RWPE2 (cell line): ENCODE data around the gene ARHGAP27.
"Not testable (repeated sequence)": the region's sequence is repeated elsewhere in the genome, so short reads cannot be mapped to it uniquely, and the experiment has no call there.

Source experiments
- ATAC-seq: fragments of 200-7000 bp; cut with Tn5 transposase; 3 replicates; pipeline ENCODE4 v1.9.1; 2021; ENCODE audit warnings: low read depth
- DNase-seq: peaks from one replicate; pipeline ENCODE4 v3.0.0-alpha.2; 2020; ENCODE audit warnings: low spot score
- H3K27ac ChIP-seq: fragments of 450-650 bp; 2 replicates; pipeline ENCODE4 v1.5.1; 2017; ENCODE audit warnings: mild to moderate bottlenecking; ENCODE audit not compliant: poor library complexity, severe bottlenecking
- H3K27me3 ChIP-seq: fragments of 250-450 bp; sonication (Bioruptor Pico); 2 replicates; pipeline ENCODE4 v1.5.1; 2021; ENCODE audit warnings: mild to moderate bottlenecking, moderate library complexity; ENCODE audit not compliant: insufficient read depth, poor library complexity, severe bottlenecking
- H3K36me3 ChIP-seq: fragments of 250-450 bp; sonication (Bioruptor Pico); 2 replicates; pipeline ENCODE4 v1.5.1; 2020; ENCODE audit warnings: low read depth, mild to moderate bottlenecking, moderate library complexity
- H3K4me1 ChIP-seq: fragments of 250-450 bp; sonication (Bioruptor Pico); 2 replicates; pipeline ENCODE4 v1.5.1; 2021; ENCODE audit warnings: mild to moderate bottlenecking, moderate library complexity; ENCODE audit not compliant: insufficient read depth, poor library complexity, severe bottlenecking
- H3K4me3 ChIP-seq: fragments of 250-450 bp; sonication (Bioruptor Pico); 2 replicates; pipeline ENCODE4 v1.5.1; 2021; ENCODE audit warnings: mild to moderate bottlenecking, moderate library complexity; ENCODE audit not compliant: severe bottlenecking
- H3K9me3 ChIP-seq: fragments of 250-450 bp; sonication (Bioruptor Pico); 2 replicates; pipeline ENCODE4 v1.5.1; 2021; ENCODE audit warnings: mild to moderate bottlenecking, moderate library complexity; ENCODE audit not compliant: severe bottlenecking
- TF ChIP-seq, protein P1 (sequence below): fragments of 450-650 bp; IDR thresholded peaks from one replicate; pipeline ENCODE4 v1.5.1; 2017; ENCODE audit warnings: mild to moderate bottlenecking, moderate library complexity; ENCODE audit not compliant: poor library complexity, severe bottlenecking

Gene ARHGAP27, protein sequence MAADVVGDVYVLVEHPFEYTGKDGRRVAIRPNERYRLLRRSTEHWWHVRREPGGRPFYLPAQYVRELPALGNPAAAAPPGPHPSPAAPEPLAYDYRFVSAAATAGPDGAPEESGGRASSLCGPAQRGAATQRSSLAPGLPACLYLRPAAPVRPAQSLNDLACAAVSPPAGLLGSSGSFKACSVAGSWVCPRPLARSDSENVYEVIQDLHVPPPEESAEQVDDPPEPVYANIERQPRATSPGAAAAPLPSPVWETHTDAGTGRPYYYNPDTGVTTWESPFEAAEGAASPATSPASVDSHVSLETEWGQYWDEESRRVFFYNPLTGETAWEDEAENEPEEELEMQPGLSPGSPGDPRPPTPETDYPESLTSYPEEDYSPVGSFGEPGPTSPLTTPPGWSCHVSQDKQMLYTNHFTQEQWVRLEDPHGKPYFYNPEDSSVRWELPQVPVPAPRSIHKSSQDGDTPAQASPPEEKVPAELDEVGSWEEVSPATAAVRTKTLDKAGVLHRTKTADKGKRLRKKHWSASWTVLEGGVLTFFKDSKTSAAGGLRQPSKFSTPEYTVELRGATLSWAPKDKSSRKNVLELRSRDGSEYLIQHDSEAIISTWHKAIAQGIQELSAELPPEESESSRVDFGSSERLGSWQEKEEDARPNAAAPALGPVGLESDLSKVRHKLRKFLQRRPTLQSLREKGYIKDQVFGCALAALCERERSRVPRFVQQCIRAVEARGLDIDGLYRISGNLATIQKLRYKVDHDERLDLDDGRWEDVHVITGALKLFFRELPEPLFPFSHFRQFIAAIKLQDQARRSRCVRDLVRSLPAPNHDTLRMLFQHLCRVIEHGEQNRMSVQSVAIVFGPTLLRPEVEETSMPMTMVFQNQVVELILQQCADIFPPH

DNA sequence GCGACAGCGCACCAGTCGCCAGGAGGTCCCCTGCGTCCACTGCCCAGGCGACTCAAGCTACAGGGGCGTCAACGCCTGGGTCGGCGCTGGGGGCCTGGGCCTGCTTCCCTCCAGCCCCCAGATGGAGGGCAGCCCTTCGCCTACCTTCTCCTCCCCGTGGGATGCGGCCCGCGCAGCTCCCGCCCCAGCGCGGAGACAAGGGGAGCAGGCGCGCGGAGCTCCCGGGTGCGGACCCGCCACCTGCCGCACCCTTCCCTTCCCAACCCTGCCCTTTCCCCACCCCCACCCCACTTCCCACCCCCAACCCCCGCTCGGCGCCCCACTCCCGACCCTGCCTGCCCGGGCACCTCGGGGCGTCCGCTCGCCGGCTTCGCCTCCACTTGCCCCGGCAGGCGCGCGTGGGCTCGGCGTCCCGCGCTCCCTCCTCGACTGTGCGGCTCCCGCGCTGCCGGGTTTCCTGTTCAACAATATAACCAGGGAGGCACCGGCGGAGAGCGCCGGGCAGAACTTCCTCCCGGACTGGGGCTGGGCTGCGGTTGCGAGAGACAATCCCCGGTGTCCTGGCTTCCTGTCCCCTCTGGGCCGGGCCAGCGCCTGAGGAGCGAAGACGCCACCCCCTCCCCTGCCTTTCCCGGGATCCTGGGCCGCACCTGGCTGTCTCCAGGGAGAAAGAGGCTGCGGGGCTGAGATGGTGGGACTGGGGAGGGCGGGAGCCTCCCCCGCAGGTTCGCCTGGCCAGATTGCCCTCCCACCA lies at the start of gene ARHGAP27:
ARHGAP27 (minus strand) TSS at position 466 of the 754 bp plus-strand sequence. CDS start 2,591 bp downstream, outside the sequence.
- TF ChIP-seq, protein P1, sequence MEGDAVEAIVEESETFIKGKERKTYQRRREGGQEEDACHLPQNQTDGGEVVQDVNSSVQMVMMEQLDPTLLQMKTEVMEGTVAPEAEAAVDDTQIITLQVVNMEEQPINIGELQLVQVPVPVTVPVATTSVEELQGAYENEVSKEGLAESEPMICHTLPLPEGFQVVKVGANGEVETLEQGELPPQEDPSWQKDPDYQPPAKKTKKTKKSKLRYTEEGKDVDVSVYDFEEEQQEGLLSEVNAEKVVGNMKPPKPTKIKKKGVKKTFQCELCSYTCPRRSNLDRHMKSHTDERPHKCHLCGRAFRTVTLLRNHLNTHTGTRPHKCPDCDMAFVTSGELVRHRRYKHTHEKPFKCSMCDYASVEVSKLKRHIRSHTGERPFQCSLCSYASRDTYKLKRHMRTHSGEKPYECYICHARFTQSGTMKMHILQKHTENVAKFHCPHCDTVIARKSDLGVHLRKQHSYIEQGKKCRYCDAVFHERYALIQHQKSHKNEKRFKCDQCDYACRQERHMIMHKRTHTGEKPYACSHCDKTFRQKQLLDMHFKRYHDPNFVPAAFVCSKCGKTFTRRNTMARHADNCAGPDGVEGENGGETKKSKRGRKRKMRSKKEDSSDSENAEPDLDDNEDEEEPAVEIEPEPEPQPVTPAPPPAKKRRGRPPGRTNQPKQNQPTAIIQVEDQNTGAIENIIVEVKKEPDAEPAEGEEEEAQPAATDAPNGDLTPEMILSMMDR, result no peak
- Histone ChIP-seq H3K4me3 (peak within 1 kb of the TSS; percentile 56), H3K27me3 (no peaks in the 10 kb centered on the region), H3K36me3 (no peaks in the 10 kb centered on the region), H3K27ac (peak within 1 kb of the TSS; percentile 62), H3K4me1 (no peaks in the 10 kb centered on the region), H3K9me3 (no peaks in the 10 kb centered on the region)
- ATAC-seq, result peak; percentile 18
- DNase-seq, result peak; percentile 64

DNA sequence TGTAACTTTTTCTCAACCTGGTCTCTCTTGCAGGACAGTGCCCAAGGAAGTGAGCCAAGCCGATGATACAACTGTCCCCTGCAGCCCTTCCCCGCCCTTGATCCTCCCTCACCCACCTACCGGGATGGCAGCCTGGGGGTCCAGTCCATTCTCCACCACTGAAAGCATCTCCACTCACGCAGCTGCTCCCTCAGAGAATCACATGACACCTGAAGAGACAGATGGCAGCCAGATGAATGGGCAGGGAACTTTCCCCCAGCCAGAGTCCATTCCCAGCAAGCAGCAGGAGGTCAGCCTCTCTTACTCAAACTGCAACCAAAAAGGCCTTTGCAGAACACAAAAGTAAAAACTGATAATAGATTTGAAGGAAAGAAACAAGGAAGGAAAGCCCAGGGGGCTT lies 49.6 kb upstream of the ARHGAP27 start:
- not testable (repeated sequence) for H3K9me3 ChIP-seq, DNase-seq, H3K27me3 ChIP-seq, H3K36me3 ChIP-seq, H3K4me1 ChIP-seq, H3K27ac ChIP-seq, ATAC-seq, H3K4me3 ChIP-seq

DNA sequence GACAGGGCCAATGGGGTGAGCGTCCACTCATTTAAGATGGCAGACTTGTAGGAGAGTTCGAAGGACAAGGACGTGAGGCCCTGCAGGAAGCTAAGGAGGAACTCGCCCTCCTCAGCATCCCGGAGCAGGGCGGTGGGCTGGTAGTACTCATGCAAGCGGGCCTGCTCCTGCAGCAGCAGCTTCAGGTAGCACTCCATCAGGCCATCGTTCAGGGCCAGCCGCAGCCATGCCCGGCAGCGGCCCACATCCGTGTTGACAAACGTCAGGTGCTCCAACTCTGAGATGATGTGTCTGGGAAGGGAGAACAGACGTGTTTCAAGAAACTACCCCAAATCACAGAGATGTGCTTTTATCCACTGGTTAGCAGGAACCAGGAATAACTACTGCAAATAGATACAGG lies 42.8 kb upstream of the ARHGAP27 start:
- H3K27me3 ChIP-seq, H3K4me1 ChIP-seq, H3K9me3 ChIP-seq, H3K4me3 ChIP-seq, DNase-seq, ATAC-seq, H3K36me3 ChIP-seq, H3K27ac ChIP-seq: not testable (repeated sequence)

DNA sequence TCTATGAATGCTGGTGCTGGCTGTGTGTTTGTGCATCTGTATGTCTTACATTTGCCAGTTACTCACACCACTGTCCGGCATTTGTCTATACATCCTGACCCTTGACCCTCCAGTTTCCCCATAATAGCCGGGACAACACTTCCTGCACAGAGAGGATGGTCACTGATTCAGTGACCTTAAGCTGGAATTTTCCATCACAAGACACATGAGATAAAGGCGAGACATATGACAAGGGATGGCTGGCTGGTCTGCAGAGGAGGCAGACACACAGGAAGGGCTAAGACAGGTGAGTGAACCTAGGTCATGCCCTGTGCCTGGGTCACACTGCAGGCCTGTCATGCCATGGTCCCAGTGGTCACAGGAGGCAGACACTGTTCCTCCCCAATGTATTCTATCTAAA lies 39.6 kb upstream of the ARHGAP27 start:
- not testable (repeated sequence) for H3K36me3 ChIP-seq, H3K27me3 ChIP-seq, ATAC-seq, H3K4me1 ChIP-seq, H3K9me3 ChIP-seq, H3K27ac ChIP-seq, H3K4me3 ChIP-seq, DNase-seq

DNA sequence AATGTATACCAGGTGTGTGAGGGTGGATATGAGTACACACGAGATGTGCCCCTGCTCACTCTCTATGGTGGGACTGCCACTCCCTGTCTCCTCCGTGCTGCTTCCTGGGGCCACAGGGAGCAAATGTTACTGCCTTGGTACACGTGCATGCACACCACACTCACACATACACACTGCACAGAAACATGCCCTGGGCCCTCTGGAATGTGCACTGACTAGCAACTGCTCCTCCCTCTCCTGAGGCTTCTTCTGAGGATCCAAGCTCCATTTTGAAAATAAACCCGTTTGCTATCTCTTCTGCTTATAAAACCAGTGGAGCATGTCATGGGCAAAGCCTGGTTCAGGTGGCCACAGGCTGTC lies 36.5 kb upstream of the ARHGAP27 start:
- H3K4me1 ChIP-seq, H3K4me3 ChIP-seq, H3K9me3 ChIP-seq, DNase-seq, H3K27ac ChIP-seq, H3K27me3 ChIP-seq: not testable (repeated sequence)
- ATAC-seq, result peak; percentile 43; the same call in 2 of the 3 replicates
- H3K36me3 ChIP-seq, result peaks cover 10% of the 10 kb centered on the region; the same call in 1 of the 2 replicates

DNA sequence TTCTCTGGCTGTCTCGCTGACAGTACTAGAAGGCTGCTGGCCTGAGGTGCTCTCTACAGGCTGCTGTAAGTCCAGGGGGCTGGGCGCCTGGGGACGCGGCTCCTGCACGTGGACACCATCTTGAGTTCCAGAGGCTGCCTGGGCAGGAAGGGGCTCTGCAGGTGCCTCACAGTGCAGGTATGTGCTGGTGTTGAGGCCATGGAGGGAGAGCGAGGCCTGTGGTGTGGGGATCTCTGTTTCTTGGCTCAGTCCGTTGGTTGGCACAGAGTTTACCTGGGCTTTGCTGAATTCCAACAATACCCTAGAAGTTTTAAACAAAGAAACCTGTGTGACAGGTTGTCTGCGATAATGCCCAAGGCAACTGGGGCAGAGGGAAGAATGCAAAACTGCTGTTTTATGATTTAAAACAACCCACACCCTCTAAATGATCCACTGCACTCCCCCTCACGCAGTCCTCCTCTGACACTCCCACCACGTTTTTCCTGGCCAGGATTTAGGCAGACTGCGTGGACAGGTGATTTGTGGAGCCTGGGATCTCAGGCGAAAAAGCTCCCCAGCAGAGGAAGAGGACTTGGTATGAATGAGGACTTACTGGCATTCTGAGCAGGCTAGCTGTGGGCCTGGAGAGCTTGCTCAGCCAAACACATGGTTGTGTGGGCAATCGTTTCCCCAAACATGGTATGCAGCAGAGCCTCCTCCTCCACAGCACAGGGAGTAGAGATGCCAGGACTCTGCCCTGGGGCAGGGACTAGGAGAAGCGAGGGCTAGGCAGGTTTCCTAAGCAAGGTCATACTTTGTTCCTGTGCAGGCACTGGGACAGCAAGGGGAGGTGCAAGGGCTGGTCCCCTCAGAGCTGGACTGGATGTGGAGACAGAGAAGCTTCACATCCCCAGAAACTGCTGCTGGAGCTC lies 35.9 kb upstream of the ARHGAP27 start:
- H3K27ac ChIP-seq, H3K9me3 ChIP-seq, DNase-seq, H3K27me3 ChIP-seq, H3K4me3 ChIP-seq, H3K4me1 ChIP-seq: not testable (repeated sequence)
- peaks cover 10% of the 10 kb centered on the region; the same call in 1 of the 2 replicates for H3K36me3 ChIP-seq
- ATAC-seq, result peak; percentile 55

DNA sequence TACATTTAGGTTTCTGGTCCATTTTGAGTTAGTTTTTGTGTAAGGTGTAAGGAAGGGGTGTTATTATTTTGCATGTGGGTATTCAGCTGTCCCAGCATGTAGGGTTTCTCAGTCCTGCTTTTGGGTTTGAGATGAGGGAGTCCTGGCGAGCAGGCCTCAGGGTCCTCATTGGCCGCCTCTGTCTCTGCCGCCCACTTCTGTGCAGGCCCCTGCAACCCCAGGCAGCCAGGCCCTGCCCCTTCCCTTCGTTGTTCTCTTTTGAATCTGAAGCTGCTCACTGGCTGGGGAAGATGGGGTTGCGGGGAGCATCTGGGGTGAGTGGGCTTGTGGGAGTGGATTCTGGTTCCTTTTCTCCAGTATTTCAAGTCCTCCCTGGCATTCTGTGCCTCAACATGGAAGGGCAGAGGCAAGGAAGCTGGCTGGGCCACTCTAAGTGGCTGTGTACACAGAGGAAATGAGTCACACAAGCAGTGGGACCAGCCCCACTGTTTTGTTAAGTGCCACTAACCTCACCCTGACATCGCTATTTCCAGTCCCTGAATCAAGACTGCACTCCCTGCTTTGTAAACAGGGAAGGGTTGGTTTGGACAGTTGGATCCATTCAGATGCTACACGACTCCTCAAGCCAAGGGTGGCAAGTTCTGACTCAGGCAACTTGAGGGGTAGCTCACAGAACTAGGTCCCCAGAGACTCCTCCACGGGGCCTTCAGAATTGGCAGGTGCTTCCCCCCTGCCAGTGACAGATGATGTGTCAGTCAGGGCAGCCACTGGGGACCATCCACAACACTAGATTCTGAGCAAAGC lies 29.1 kb upstream of the ARHGAP27 start:
- H3K27ac ChIP-seq, result peak overlapping the region; percentile 25
- H3K4me3 ChIP-seq, H3K36me3 ChIP-seq, H3K27me3 ChIP-seq, DNase-seq, H3K9me3 ChIP-seq: not testable (repeated sequence)
- peak; percentile 54 for ATAC-seq
- H3K4me1 ChIP-seq, result peaks cover 15% of the 10 kb centered on the region

DNA sequence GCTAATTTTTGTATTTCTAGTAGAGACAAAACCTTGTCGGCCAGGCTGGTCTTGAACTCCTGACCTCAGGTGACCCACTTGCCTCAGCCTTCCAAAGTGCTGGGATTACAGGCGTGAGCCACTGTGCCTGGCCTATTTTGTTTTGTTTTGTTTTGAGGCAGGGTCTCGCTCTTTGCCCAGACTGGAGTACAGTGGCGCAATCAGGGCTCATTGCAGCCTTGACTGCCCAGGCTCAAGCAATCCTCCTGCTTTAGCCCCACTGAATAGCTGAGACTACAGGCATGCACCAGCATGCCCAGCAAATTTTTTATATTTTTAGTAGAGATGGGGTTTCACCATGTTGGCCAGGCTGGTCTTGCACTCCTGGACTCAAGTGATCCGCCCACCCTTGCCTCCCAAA lies 27.8 kb upstream of the ARHGAP27 start:
- DNase-seq, H3K9me3 ChIP-seq, H3K4me3 ChIP-seq, H3K27ac ChIP-seq, H3K36me3 ChIP-seq, H3K27me3 ChIP-seq: not testable (repeated sequence)
- ATAC-seq, result peak; percentile 75
- H3K4me1 ChIP-seq, result peaks cover 15% of the 10 kb centered on the region

DNA sequence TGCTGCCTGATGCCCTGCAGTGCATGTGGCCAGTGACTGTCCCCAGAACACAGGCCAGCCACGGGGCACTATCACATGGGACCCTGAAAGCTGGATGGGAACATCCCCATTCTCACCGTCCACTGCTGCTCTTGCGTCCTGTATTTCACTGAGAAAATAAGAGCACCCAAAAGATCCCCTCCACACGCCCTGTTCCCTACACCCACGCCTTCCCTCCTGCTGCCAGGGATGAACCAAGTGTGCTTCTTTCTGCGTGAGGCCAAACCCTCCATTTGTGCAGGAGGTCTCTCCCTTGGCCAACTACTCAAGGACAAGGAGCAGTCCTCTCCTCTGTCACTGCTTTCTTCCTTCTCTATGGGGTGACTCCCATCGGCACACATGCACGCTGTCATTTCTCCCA lies 21.7 kb upstream of the ARHGAP27 start:
- ATAC-seq, result peak; percentile 9; the same call in 1 of the 3 replicates

More for the DNA sequence above, 21.7 kb upstream of the ARHGAP27 start:
- not testable (repeated sequence) for H3K27ac ChIP-seq, H3K4me3 ChIP-seq, H3K27me3 ChIP-seq, H3K36me3 ChIP-seq, DNase-seq, H3K9me3 ChIP-seq, H3K4me1 ChIP-seq
